ENCODE results near the gene MEAK7.

The MEAK7 gene

GRCh38 chr16:84471316-84471715, 33.1 kb downstream of the MEAK7 start:
- in situ Hi-C loops (cut with HindIII; ENCODE audit: low sequenced_read_pairs): no loop called here

- in situ Hi-C loops (cut with HindIII; ENCODE audit: low sequenced_read_pairs): loop anchor here (10.0 kb wide), 1 partner anchor 203 kb away; no protein-coding TSS in a partner anchor
Measured at GRCh38 chr16:84467709-84468108, 36.8 kb downstream of the MEAK7 start.

- in situ Hi-C loops (cut with HindIII; ENCODE audit: low sequenced_read_pairs): loop anchor here (10.0 kb wide), 1 partner anchor 202 kb away; no protein-coding TSS in a partner anchor
Measured at GRCh38 chr16:84467256-84467655, 37.2 kb downstream of the MEAK7 start.

- in situ Hi-C loops (cut with HindIII; ENCODE audit: low sequenced_read_pairs): loop anchor here (10.0 kb wide), 1 partner anchor 202 kb away; no protein-coding TSS in a partner anchor
Measured at GRCh38 chr16:84466692-84467091, 37.8 kb downstream of the MEAK7 start.

GRCh38 chr16:84465154-84465553, 39.3 kb downstream of the MEAK7 start:
- in situ Hi-C loops (cut with HindIII; ENCODE audit: low sequenced_read_pairs): loop anchor here (10.0 kb wide), 1 partner anchor 200 kb away; no protein-coding TSS in a partner anchor

GRCh38 chr16:84464116-84464515, 40.3 kb downstream of the MEAK7 start:
- in situ Hi-C loops (cut with HindIII; ENCODE audit: low sequenced_read_pairs): loop anchor here (10.0 kb wide), 1 partner anchor 199 kb away; no protein-coding TSS in a partner anchor

- in situ Hi-C loops (cut with HindIII; ENCODE audit: low sequenced_read_pairs): loop anchor here (10.0 kb wide), 1 partner anchor 198 kb away; no protein-coding TSS in a partner anchor
Measured at GRCh38 chr16:84463221-84463620, 41.2 kb downstream of the MEAK7 start.

- in situ Hi-C loops (cut with HindIII; ENCODE audit: low sequenced_read_pairs): loop anchor here (10.0 kb wide), 1 partner anchor 198 kb away; no protein-coding TSS in a partner anchor
Measured at GRCh38 chr16:84462296-84463210, 41.9 kb downstream of the MEAK7 start.

GRCh38 chr16:84461413-84462295, 42.8 kb downstream of the MEAK7 start:
- in situ Hi-C loops (cut with HindIII; ENCODE audit: low sequenced_read_pairs): loop anchor here (10.0 kb wide), 1 partner anchor 197 kb away; no protein-coding TSS in a partner anchor

GRCh38 chr16:84461029-84461412, 43.4 kb downstream of the MEAK7 start:
- in situ Hi-C loops (cut with HindIII; ENCODE audit: low sequenced_read_pairs): loop anchor here (10.0 kb wide), 1 partner anchor 196 kb away; no protein-coding TSS in a partner anchor

GRCh38 chr16:84460406-84461028, 43.9 kb downstream of the MEAK7 start:
- in situ Hi-C loops (cut with HindIII; ENCODE audit: low sequenced_read_pairs): loop anchor here (10.0 kb wide), 1 partner anchor 196 kb away; no protein-coding TSS in a partner anchor

GRCh38 chr16:84459941-84460405, 44.5 kb downstream of the MEAK7 start:
- in situ Hi-C loops (cut with HindIII; ENCODE audit: low sequenced_read_pairs): loop anchor here (10.0 kb wide), 1 partner anchor 195 kb away; no protein-coding TSS in a partner anchor

GRCh38 chr16:84459533-84459894, 44.9 kb downstream of the MEAK7 start:
- in situ Hi-C loops (cut with HindIII; ENCODE audit: low sequenced_read_pairs): no loop called here

- in situ Hi-C loops (cut with HindIII; ENCODE audit: low sequenced_read_pairs): no loop called here
Measured at GRCh38 chr16:84458606-84459532, 45.6 kb downstream of the MEAK7 start.

GRCh38 chr16:84455031-84455430, 49.4 kb downstream of the MEAK7 start:
- in situ Hi-C loops (cut with HindIII; ENCODE audit: low sequenced_read_pairs): no loop called here
